PC-3 (cell line): ENCODE results near the gene AP3B1.

Experiments
- EZH2 ChIP-seq: fragments of 300-600 bp; sonication (generic); IDR thresholded peaks from one replicate; pipeline ENCODE4 v1.6.1; 2017; ENCODE audit warnings: antibody characterized with exemption, mild to moderate bottlenecking, low read length; ENCODE audit not compliant: unreplicated experiment
- TF ChIP-seq, protein P1 (sequence below): fragments of 300-600 bp; sonication (generic); conservative IDR thresholded peaks from 2 replicates; pipeline ENCODE4 v1.5.1; 2017; ENCODE audit warnings: antibody characterized with exemption, low read depth, mild to moderate bottlenecking, low read length

- TF ChIP-seq EZH2, result no peak
- TF ChIP-seq, protein P1, sequence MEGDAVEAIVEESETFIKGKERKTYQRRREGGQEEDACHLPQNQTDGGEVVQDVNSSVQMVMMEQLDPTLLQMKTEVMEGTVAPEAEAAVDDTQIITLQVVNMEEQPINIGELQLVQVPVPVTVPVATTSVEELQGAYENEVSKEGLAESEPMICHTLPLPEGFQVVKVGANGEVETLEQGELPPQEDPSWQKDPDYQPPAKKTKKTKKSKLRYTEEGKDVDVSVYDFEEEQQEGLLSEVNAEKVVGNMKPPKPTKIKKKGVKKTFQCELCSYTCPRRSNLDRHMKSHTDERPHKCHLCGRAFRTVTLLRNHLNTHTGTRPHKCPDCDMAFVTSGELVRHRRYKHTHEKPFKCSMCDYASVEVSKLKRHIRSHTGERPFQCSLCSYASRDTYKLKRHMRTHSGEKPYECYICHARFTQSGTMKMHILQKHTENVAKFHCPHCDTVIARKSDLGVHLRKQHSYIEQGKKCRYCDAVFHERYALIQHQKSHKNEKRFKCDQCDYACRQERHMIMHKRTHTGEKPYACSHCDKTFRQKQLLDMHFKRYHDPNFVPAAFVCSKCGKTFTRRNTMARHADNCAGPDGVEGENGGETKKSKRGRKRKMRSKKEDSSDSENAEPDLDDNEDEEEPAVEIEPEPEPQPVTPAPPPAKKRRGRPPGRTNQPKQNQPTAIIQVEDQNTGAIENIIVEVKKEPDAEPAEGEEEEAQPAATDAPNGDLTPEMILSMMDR, result no peak
These were observed 32.4 kb upstream of the AP3B1 start for GRCh38 chr5:78326930-78327329.
